Tibial artery (tissue), 4 donors: ENCODE data around the gene HPCAL1.

Experiments
- DNase-seq, 2 donors: peaks; one replicate each; pipeline ENCODE4 v3.0.0-alpha.2; 2019
- H3K27ac ChIP-seq, 2 donors: fragments of 200-600 bp; sonication (generic) in 1 of 2; 1 replicate in 1 of 2; 2 replicates in 1 of 2; pipeline ENCODE4 v1.5.1; 2018 to 2019; ENCODE audit warnings: mild to moderate bottlenecking in 1 of 2
- H3K27me3 ChIP-seq, 2 donors: fragments of 200-600 bp; sonication (generic) in 1 of 2; one replicate each; pipeline versions ENCODE4 v1.5.1 to v1.6.0; 2016 to 2019
- H3K36me3 ChIP-seq, 3 donors: fragments of 200-600 bp; sonication (generic) in 2 of 3; one replicate each; pipeline ENCODE4 v1.5.1; 2016 to 2019; ENCODE audit warnings: mild to moderate bottlenecking in 2 of 3
- H3K4me1 ChIP-seq, 4 donors: fragments of 200-600 bp; sonication (generic) in 2 of 4; 1 replicate in 3 of 4; 2 replicates in 1 of 4; pipeline ENCODE4 v1.5.1; 2016 to 2019
- H3K4me3 ChIP-seq, 2 donors: fragments of 200-600 bp; sonication (generic) in 1 of 2; 1 replicate in 1 of 2; 2 replicates in 1 of 2; pipeline ENCODE4 v1.5.1; 2018 to 2019; ENCODE audit warnings: mild to moderate bottlenecking in 2 of 2
- H3K9me3 ChIP-seq, 3 donors: fragments of 200-600 bp; sonication (generic) in 1 of 3; one replicate each; pipeline ENCODE4 v1.5.1; 2016 to 2019
- intact Hi-C: fragments of 100-400 bp; cut with DNase I; formaldehyde crosslinking; loops from one replicate; pipeline ENCODE4 v1.15.0; 2023; ENCODE audit warnings: low total_unique reads
- TF ChIP-seq, protein P1 (sequence below), 2 experiments: fragments of 200-600 bp in 1 of 2; fragments of 450-650 bp in 1 of 2; IDR thresholded peaks; one replicate each; pipeline ENCODE4 v1.5.1; 2017 to 2019; ENCODE audit warnings: antibody characterized with exemption in 2 of 2, mild to moderate bottlenecking in 1 of 2, moderate library complexity in 1 of 2

HPCAL1 gene

DNA sequence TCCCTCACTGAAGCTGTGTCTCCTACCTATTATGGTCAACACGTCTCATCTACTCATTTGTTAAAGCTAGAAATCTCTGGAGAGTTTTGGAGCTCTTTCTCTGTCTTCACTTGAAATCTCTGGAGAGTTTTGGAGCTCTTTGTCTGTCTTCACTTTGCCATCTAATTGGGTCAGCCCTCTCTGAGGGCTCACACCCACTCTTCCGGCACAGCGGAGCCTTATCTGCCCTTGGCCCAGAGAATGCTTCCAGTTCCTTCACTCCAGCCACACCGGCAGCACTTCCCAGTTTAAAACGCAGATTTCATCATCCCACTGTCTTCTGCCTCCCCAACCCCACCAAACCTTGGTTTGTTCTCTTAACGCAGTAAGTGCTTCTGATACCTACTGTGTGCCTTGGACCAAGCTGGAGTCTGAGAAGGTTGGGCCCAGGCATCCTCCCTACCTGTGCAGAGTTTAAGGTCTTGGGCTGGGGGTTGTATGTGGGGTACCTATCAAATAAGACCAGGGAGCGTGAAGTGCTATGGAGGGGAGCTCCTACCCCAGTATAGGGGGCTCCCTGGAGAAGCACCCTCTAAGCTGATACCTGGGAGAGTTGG, 5.0 kb downstream of the HPCAL1 start:
- DNase-seq, result no peak
- intact Hi-C loops, result no loop called here
- peaks cover 0 to 20% (median 15%) of the 10 kb centered on the region in 4 donors for H3K4me1 ChIP-seq
- H3K4me3 ChIP-seq, result no peak overlapping the region
- no peaks in the 10 kb centered on the region for H3K36me3 ChIP-seq
- no peaks in the 10 kb centered on the region for H3K27me3 ChIP-seq
- H3K9me3 ChIP-seq, result no peaks in the 10 kb centered on the region
- TF ChIP-seq, protein P1, sequence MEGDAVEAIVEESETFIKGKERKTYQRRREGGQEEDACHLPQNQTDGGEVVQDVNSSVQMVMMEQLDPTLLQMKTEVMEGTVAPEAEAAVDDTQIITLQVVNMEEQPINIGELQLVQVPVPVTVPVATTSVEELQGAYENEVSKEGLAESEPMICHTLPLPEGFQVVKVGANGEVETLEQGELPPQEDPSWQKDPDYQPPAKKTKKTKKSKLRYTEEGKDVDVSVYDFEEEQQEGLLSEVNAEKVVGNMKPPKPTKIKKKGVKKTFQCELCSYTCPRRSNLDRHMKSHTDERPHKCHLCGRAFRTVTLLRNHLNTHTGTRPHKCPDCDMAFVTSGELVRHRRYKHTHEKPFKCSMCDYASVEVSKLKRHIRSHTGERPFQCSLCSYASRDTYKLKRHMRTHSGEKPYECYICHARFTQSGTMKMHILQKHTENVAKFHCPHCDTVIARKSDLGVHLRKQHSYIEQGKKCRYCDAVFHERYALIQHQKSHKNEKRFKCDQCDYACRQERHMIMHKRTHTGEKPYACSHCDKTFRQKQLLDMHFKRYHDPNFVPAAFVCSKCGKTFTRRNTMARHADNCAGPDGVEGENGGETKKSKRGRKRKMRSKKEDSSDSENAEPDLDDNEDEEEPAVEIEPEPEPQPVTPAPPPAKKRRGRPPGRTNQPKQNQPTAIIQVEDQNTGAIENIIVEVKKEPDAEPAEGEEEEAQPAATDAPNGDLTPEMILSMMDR (IDR thresholded peaks at IDR 0.05), result no peak
- no peak overlapping the region for H3K27ac ChIP-seq

DNA sequence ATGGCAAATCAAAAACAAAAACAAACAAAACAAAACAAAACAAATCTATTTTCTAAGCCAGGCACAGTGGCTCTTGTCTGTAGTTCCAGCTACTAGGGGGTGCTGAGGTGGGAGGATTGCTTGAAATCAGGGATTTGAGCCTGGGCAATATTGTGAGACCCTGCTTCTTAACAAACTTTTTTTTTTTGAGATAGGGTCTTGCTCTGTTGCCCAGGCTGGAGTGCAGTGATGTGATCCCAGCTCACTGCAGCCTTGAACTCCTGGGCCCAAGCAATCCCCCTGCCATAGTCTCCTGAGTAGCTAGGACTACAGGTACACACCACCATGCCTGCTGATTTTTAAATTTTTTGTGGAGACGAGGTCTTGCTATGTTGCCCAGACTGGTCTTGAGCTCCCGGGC, 6.2 kb downstream of the HPCAL1 start:
- peaks cover 0 to 11% (median 10%) of the 10 kb centered on the region in 4 donors for H3K4me1 ChIP-seq
- no peaks in the 10 kb centered on the region for H3K27me3 ChIP-seq
- H3K36me3 ChIP-seq, result no peaks in the 10 kb centered on the region
- TF ChIP-seq, protein P1 (IDR thresholded peaks at IDR 0.05), result no peak
- H3K9me3 ChIP-seq, result no peaks in the 10 kb centered on the region
- no peak overlapping the region for H3K27ac ChIP-seq
- intact Hi-C loops, result no loop called here
- no peak for DNase-seq
- H3K4me3 ChIP-seq, result no peak overlapping the region

DNA sequence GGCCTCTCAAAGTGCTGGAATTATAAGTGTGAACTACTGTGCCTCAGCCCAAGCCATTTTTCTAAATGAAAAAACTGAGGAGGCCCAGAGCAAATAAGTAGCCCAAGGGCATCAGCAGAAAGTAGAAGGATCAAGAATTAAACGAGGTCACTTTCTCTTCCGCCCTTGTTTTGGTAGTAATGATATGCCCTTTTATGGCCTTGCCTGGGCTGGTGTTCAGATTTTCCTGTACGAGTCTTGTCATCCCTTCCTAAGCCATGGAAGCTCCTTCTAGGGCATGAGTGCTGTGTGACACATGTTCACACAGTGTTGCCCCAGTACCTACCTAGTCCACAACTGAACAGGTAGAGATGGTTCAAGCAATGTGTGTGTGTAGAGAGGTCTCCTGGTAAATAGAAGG, 6.6 kb downstream of the HPCAL1 start:
- intact Hi-C loops, result no loop called here
- no peaks in the 10 kb centered on the region for H3K27me3 ChIP-seq

DNA sequence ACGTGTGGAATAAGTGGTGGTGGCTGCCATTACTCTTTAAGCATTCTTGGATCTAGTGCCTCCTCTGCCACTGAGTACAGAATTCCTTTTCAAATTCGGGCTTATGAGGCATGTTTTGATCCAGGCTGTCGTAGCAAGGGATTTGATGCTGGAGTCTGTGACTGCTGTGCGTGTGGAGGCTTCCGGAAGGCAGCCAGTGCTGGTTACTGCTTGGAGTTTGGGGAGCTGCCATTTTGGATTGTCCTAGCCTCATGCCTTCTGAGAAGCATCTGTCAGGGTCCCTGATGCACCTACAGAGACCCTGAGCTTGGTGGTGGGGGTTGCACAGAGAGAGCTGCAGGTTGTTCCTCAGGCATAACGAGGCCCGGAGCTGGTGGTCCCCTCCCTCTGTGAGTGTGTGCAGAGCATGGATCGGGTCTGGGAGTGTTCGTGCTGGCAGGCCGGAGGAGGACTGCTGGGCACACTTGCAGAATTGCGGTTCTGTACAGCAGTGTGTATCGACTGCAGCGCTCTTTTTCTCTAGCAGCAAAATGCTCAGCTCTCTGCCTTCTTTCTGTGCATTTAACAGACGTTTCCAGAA, 7.7 kb downstream of the HPCAL1 start:
- intact Hi-C loops, result loop anchor here (5.0 kb wide), 1 partner anchor 33 kb away; no protein-coding TSS in a partner anchor
- Histone ChIP-seq H3K36me3 (no peaks in the 10 kb centered on the region), H3K4me1 (no peaks in the 10 kb centered on the region), H3K4me3 (no peak overlapping the region), H3K9me3 (no peaks in the 10 kb centered on the region), H3K27me3 (no peaks in the 10 kb centered on the region), H3K27ac (no peak overlapping the region)
- TF ChIP-seq, protein P1 (IDR thresholded peaks at IDR 0.05), result no peak
- DNase-seq, result no peak

More for the DNA sequence above, 6.6 kb downstream of the HPCAL1 start:
- H3K36me3 ChIP-seq, result no peaks in the 10 kb centered on the region
- H3K9me3 ChIP-seq, result no peaks in the 10 kb centered on the region
- H3K4me3 ChIP-seq, result no peak overlapping the region
- TF ChIP-seq, protein P1 (IDR thresholded peaks at IDR 0.05), result no peak
- no peak for DNase-seq
- peaks cover 0 to 7% (median 6%) of the 10 kb centered on the region in 4 donors for H3K4me1 ChIP-seq
- H3K27ac ChIP-seq, result no peak overlapping the region

DNA sequence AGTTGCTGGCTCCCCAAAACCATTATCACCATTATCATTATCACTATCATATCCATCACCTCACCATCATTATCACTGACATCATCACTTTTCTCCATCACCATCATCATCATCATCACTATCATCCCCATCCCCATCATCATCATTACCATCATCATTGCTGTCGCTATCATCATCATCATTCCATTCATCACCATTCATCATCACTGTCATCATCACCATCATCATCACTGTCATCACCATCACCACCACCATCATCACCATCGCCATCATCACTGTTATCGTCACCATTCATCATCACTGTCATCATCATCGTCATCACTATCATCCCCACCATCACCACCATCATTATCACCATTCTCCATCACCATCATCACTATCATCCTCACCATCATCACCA, 9.0 kb downstream of the HPCAL1 start:
- no peaks in the 10 kb centered on the region for H3K4me1 ChIP-seq
- no peaks in the 10 kb centered on the region for H3K27me3 ChIP-seq
- H3K9me3 ChIP-seq, result no peaks in the 10 kb centered on the region
- TF ChIP-seq, protein P1 (IDR thresholded peaks at IDR 0.05), result no peak
- DNase-seq, result no peak
- intact Hi-C loops, result loop anchor here (5.0 kb wide), 1 partner anchor 34 kb away; no protein-coding TSS in a partner anchor
- no peaks in the 10 kb centered on the region for H3K36me3 ChIP-seq
- H3K4me3 ChIP-seq, result no peak overlapping the region
- H3K27ac ChIP-seq, result no peak overlapping the region
